Caki2 (cell line): ENCODE data around the gene LRRC74A. TPM values are rescaled to one million over a fixed set of nuclear protein-coding genes. Genes with fewer than 3 reads are reported as not detected.
"Not testable (repeated sequence)": the region's sequence is repeated elsewhere in the genome, so short reads cannot be mapped to it uniquely, and the experiment has no call there.

Experiments used
- DNase-seq: peaks from one replicate; pipeline ENCODE4 v3.0.0-alpha.2; 2015; ENCODE audit warnings: low read depth
- in situ Hi-C: cut with HindIII; loops from 2 replicates; pipeline ENCODE4 v1.10.0; 2016; ENCODE audit warnings: low sequenced_read_pairs, low pct_unique_long_range_greater_than_20kb, mixed read lengths
- total RNA-seq: library from RNA; depleted of rRNA; stranded (reverse); fragments of >200 nt; shearing (Covaris generic); gene quantifications from 2 replicates; pipeline ENCODE4 v1.2.3, GENCODE V29; 2014; ENCODE audit warnings: low replicate concordance; rRNA removed

Gene LRRC74A
- total RNA-seq, 1 experiment from 2014 or later: not detected

DNA sequence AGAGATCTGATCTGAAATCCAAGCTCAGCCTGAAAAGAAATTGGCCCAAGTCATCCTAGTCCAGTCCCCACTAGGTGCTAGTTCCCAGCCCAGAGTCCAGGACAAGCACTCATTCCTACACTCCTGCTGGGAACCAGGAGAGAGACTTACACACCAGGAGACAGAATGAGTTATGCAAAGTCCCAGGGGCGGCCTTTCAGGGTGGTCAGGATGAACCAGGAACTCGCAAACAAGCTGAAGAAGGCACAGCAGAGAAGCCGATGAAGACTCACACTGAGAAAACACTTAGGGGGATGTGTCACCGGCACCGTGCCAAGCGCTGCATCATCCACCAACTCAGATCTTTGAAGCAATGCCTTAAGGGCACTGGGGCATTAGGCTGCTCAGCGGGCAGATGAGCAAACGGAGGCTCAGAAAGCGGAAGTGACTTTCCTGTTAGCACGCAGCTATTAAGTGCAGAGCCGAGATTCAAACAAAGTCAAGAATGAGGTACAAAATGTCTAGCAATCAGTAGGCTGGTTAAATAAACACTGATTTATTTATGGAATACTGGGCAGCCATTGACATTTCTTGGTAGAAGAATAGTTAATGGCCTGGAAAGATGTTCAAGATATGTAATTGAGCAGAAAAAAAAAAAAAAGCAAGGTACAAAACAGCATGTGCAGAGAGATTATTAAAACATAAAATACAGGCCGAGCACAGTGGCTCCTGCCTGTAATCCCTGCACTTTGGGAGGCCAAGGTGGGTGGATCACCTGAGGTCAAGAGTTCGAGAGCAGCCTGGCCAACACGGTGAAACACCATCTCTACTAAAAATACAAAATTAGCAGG, 78.7 kb downstream of the LRRC74A start:
- in situ Hi-C loops: no loop called here

DNA sequence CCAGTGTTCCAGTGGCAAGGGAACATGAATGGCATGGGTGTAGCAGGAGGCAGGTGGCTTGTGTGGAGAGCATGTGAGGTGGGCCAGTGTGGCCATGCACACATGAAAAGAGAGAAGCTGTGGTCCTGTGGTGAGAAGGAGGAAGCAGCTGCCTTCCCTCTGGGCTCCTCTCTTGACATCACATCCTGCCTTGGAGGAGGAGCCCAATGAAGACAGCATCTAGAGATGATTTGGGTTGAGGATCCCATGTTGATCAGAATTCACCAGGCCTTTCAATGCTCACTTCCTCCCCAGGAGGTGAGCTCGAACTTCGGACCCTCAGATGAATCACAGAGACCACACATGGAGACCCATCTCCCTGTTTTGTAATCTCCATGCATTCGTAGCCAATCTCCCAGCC, 82.6 kb downstream of the LRRC74A start:
- in situ Hi-C loops: no loop called here
- DNase-seq: no peak

More for the DNA sequence above, 78.7 kb downstream of the LRRC74A start:
- DNase-seq: peak; percentile 96

DNA sequence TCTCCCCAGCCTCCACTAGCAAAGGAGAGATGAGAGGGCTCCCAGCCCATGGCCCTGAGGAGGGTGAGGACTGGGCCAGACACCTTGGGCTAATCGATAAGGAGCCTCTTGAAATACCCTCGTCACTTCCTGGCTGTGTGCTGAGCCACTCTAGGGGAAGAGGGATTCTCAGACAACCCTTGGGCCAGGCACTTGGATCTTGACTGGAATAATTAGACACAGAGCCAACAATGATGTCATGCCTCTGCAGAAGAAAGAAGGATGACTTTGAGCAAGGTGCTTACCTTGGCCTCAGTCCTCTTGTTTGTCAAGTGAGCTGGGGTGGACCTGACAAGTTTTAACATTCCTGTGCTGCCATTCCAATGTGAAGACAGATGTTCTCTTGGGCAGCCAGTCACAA, 83.1 kb downstream of the LRRC74A start:
- DNase-seq: peak; percentile 25
- in situ Hi-C loops: no loop called here

DNA sequence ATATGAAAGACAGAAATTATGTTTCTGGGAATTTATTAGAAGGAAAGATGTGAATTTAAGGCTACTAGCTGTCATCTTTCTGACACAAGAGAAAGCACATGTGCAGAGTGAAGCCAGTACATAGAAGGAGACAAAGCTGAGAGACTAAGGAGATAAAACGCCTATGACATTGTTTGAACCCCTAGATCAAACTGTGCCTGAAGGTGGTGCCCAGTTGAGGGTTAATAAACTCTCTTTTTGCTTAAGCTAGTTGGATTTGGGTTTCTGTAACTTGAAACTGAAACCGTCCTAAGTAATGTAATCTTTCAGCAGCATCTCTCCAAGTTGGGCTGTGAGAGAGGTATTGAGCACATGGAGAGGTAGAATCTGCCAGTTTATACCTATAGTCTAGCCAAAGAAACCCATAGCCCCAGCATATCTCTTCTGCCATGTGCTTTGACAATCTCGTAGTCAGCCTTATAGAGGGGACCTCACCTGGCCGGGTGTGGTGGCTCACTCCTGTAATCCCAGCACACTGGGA, 84.2 kb downstream of the LRRC74A start:
- DNase-seq: no peak

DNA sequence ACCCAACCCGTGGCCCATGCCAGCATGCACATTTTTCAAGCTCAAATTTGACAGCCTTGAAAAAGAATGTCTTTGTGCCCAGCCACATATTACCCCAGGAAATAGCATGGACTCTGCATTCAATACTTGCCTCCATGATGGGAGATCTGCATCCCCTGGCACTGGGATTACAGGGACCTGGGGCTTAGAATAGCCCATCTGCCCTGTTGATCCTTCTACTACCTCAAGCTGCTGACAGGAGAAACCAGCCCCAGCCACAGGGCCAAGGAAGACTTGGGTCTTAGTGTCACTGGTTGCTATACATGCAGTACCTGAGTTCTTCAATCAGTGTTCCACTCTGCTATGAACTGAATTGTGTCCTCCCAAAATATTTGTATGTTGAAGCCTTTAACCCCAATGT, 85.3 kb downstream of the LRRC74A start:
- in situ Hi-C loops: no loop called here
- DNase-seq: no peak

More for the DNA sequence above, 84.2 kb downstream of the LRRC74A start:
- in situ Hi-C loops: no loop called here

DNA sequence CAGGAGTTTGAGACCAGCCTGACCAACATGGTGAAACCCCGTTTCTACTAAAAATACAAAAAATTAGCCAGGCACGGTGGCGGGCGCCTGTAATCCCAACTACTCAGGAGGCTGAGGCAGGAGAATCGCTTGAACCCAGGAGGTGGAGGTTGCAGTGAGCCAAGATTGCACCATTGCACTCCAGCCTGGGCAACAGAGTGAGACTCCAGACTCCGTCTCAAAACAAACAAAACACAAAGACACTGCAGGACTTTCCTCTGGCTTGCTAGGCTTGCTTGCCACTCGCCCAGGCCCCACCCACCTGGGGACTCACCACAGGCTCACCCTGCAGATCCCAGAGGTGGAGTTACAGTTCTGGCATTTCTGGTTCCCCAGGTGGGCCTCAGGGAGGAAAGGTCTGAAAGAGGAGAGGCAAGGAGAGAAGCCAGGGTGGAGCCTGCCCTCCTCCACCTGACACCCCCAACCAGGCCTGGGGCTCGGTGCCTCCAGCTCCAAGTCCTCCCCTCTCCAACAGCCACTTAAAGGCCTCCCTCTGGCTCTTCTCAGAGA, 88.4 kb downstream of the LRRC74A start:
- DNase-seq, in situ Hi-C loops: not testable (repeated sequence)

DNA sequence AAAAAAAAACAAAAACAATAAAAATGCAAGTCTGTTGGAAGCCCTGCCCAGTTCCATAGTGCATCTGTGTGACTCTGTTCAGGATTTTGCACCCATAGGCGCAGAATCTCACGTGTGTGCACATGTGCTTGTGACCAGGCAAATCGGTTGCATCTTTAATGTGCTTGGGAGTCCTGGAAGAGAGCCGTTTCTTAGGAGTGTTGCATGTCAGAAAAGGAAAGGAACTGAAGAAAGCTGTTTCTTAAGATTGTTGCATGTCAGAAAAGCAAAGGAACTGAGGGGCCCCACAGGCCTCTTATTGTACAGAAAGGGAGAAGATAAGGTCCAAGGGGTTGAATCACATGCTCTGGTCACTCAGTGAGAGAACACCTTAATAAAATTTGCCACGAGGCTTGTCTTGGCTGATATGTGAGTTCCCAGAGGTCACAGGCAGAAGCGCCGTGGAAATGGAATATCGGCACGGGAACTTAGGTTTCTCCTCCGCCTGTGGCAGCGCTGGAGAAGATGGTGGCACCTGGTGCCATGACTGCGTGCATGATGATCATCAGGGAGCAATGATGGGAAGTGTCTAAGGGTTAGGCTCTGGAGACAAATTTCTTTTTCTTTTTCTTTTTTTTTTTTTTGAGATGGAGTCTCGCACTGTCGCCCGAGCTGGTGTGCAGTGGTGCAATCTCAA, 90.0 kb downstream of the LRRC74A start:
- DNase-seq: no peak
- in situ Hi-C loops: no loop called here

DNA sequence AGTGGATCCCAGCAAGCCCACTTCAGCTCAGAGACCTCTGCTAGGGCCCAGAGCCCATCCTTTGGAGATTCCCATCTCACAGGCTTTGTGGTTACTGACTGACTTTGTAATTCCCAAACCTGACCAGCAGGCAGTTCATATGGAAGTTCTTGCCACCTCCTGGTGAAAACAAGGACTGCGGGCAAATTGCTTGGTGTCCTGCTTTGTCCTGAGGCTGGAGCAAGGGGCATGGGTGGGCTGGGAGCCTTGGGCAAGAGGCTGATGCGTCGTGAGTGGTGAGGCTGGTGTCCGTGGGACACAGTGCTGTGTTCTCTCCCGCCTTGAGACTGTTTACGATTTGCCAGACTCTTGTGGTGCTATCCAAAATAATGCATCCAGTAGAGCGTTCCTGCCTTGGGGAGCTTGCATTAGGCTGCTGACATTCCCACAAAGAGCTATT, 91.0 kb downstream of the LRRC74A start:
- in situ Hi-C loops: no loop called here
- DNase-seq: peak; percentile 64

DNA sequence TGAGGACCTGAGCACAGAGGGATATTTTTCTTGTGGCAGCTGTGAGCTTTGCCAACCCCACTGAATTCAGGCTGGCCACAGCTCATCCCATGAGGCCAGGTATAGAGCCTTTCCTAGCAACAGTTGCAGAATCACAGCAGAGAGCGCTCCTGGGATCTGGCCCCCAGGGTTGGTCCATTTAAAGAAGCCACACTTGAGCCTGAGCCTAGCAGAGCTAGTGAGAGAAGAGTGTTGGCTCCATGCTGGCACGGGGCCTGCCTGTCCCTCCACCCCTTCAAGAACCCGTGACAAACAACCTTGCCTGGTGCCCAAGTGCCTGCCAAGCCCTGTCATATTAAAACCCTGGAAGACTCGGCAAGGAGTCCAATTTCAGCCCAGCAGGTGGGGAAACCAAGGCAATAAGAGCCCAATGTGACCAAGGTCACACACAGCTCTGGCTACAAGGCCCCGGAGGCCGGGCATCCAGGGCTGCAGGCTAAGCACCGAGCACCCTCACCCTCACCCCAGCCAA, 91.6 kb downstream of the LRRC74A start:
- in situ Hi-C loops: no loop called here
- DNase-seq: no peak

DNA sequence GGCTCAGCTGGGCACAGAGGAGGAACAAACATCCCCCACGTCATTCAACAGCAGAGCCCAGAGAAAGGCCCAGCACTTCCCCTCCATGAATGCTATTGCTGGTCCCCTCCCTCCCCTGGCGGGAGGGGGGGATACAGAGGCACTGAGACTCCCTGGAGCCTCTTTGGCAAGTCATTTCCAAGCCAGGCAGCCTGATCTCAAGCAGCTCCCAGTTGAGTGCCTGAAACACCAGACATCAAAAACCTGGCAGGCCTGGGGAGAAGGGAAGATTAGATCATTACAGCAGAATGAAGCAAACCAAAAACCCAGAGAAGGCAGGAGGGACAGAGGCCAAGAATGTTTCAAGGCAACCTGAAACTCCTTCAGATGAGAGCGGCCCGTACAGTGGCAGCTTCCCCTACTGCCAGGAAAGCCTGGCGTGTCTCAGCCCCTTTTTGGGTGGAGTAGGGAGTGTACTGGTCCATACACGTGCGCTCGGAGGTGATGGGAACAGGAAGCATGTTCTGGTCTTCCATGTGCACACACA, 92.1 kb downstream of the LRRC74A start:
- no peak for DNase-seq
- in situ Hi-C loops: no loop called here

DNA sequence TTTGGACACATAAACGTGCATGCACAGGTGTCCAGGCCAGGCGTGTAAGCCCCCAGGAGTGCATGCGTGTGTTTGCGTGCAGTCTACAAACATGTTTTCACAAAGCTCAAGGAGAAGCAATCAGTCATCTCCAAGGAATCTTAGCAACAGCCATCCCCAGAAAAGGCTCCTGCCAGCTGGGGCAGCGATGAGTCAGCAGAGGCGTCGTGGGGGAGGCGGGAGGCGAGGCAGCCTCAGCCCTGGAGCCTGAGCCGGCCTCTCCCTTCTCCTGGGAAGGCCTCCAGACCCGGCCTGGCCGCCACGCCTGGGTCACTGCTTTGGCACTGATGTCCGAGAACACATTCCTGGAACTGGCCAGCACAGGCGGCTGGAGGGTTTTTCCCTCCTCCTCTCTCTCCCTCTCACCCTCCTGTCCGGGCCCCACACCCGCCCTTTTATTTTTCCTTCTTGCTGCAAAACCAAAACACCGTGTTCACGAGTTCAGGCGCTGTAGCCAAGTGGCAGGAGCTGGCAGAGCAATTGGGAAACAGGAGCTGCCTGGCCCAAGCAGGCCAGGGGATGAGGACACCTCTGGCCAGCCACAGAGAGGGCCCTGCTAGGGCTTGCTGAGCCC, 92.7 kb downstream of the LRRC74A start:
- DNase-seq: peak; percentile 99
- in situ Hi-C loops: no loop called here

Other genes starting within 250 kb of the LRRC74A start
- not detected in 2 replicates for gene VASH1, start 64.9 kb upstream of the LRRC74A start, total RNA-seq
- 4.4 and 11.8 TPM in 2 replicates for gene ANGEL1, start 13.5 kb upstream of the LRRC74A start, total RNA-seq
- gene IRF2BPL, start 202.3 kb downstream of the LRRC74A start, total RNA-seq: 45.8 and 55.8 TPM in 2 replicates